NCI-H2196 (cell line): ENCODE results near the gene TPRG1.

ENCODE experiments used
- DNase-seq: peaks from one replicate; lab custom pipeline; 2025; ENCODE audit not compliant: unreplicated experiment; lab: John Stamatoyannopoulos, UW

TPRG1 gene

DNA sequence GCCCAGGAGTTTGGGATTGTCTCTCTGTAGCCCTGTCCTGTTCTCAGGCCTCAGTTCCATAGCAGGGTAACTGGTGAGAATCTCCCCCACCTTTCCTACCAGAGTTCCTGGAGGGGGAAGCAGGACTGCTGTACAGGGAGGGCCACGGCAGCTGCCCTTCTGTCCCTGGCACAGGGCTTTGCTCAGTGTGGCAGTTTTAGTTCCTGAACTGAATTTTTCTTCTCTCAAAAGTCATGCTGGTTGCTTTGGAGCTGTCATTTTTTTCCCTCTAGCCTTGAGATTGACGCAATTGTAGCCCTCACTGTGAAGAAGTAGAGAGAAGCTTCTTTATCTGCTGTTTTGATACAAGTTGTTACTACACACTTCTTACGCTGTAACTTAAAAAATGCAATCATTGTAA, 55.5 kb downstream of the TPRG1 start:
- no peak for DNase-seq

GRCh38 chr3:189229196-189229828, 57.5 kb downstream of the TPRG1 start:
- DNase-seq: no peak

DNA sequence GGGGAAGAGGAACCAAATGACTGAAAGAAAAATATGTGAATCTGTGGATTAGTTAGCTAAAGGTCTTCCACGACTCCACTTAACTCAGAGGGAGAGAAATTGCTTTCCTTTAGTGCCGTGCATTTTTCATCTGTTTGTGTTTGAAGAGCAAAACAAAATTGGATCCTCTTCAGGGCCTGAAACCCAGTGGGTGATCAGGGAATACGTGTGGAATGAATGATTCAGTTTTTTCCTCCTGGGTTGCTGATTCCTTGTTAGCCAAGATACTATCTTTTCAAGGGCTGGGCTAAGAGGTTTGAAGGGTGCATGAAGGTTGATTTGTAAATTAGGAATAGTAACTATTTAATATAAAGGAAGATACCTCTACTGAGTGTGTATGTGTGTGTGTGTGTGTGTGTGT, 61.0 kb downstream of the TPRG1 start:
- no peak for DNase-seq

GRCh38 chr3:189233225-189233858, 61.6 kb downstream of the TPRG1 start:
- peak; percentile 78 for DNase-seq

GRCh38 chr3:189235214-189235613, 63.4 kb downstream of the TPRG1 start:
- DNase-seq: no peak

DNA sequence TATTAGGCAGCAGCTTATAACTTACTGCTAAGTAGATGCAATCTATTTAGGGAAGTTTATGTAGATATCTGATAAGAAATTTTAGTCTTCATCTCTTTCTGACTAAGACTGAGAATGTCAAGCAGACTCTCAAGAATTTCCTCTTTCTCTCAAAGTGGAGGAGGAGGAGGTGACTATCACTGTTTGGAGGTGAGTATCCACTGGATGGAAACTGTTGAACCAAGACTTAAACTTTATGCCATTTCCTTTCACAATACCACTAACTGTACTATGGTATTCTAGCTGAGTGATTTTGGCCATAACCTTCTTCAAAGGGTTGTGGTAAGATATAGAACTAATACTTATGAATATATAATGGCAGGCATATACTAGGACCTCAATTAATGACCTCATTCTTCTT, 64.6 kb downstream of the TPRG1 start:
- no peak for DNase-seq

GRCh38 chr3:189237526-189237925, 65.8 kb downstream of the TPRG1 start:
- no peak for DNase-seq

GRCh38 chr3:189238071-189238470, 66.3 kb downstream of the TPRG1 start:
- DNase-seq: no peak

- DNase-seq: no peak
These were observed 67.8 kb downstream of the TPRG1 start for GRCh38 chr3:189239616-189240015.

- DNase-seq: peak; percentile 35
These were observed 78.2 kb downstream of the TPRG1 start for GRCh38 chr3:189249987-189250386.

DNA sequence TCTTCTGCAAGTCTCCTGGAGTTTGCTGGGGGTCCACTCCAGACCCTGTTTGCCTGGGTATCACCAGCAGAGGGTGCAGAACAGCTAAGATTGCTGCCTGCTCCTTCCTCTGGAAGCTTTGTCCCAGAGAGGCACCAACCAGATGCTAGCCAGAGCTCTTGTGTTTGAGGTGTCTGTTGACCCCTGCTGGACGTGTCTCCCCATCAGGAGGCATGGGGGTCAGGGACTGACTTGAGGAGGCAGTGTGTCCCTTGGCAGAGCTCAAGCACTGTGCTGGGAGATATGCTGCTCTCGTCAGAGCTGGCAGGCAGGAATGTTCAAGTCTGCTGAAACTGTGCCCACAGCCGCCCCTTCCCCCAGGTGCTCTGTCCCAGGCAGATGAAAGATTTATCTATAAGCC, 86.5 kb downstream of the TPRG1 start:
- no peak for DNase-seq

DNA sequence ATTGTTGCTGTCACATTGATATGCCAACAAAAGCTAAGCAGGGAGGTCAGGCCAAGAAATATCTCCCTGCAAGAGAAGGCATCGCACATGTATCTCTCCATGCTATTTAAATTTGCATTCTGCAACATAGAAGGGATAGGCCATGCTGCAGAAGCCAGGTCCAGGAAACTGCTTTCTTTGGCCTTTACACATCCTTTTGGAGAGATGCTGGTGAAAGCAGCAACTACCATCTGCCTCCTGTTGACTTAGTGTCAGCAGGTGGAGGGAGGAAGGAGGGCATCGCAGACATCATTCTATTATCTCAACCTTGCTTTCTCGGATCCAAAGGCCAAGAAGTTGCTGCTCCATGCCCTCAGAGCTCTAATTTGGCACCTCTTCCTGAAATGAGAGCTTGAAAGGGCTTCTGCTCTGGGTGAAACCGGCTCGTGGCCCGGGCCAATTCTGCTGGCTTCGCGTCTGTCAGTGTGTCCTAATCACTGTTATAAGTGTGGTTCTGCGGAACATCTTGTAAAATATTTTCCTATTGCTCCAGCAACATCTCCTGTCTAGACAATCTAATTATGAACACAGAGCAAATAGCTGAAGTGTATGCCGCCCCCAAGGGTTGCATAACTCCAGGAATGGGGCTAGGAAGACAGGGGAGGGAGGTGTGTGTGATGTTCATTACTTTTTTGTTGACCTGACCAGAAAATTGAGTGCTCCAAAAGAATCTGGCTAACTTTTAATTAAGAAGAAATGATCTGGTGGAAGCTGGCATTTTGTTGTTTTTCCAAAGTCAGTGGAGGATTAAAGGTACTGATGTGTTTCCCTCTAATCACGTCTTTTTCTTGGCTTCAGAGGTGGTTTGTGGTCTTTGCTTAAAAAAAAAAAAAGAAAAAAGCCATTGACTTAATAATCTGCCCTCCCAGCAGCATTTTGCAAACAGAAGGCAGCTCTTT, 89.1 kb downstream of the TPRG1 start:
- DNase-seq: peak; percentile 87

DNA sequence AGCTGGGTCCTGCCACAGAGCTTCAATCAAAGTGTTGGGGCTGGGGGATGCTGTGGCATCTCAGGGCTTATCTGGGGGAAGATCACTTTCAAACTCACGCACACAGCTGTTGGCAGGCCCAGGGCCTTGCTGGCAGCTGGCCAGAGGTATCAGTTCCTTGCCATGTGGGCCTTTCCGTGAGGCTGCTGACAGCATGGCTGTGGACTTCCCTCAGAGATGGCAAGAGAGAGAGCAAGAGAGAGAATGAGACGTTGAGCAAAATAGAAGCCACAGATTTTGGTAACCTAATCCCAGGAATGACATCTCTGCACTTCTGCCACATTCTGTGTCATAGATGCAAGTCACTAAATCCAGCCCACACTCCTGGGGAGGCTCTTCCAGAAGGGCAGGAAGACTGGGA, 91.0 kb downstream of the TPRG1 start:
- DNase-seq: peak; percentile 75

DNA sequence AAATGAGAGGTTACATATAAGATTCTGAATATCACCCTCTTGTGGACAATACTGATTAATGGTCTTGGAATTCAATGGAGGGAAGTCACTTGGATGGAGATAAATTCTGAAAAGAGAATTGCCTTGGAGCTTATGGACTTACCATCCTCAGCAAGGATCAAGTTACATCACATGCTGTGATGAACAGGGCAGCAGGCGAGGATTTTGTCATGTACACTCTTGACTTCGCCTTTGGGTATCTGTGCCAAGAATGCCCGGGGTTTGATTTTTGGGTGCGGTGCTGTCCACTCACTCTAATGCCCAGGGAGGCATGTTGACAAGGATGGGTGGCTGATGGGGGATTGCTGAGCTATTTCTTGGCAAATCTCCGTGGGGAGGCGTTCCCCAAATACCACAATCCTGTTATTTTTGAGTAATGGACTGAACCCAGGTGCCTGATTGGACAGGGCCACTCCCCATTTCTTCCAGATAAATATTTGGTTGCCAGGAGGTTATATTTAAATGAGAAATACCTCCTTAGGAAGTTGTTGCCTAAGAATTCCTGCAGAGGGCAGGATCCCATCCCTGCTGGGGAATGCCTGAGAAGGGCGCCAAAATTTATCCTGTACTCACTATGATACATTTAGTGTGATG, 96.3 kb downstream of the TPRG1 start:
- DNase-seq: no peak

GRCh38 chr3:189269365-189269764, 97.6 kb downstream of the TPRG1 start:
- DNase-seq: no peak

GRCh38 chr3:189270248-189270832, 98.6 kb downstream of the TPRG1 start:
- DNase-seq: peak; percentile 85

- DNase-seq: peak; percentile 51
These were observed 100.8 kb downstream of the TPRG1 start for GRCh38 chr3:189272500-189273119.

GRCh38 chr3:189273736-189274135, 102.0 kb downstream of the TPRG1 start:
- DNase-seq: no peak

DNA sequence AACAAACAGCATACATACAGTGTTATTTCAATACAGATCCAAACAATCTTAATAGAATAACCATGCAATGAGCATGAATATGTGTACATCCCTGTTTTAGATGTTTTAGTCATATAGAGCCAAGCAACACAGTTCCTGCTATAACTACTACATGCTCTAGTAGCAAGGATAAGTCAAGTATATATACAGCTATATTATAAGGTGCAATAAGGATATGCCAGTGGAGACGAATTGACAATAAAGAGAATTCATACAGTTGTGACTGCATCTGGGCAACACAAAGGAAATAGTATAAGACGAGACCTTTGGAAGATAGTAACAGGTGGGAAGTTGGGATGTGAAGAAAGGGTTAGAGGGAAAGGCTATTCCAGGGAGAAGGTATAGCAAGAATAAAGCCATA, 103.4 kb downstream of the TPRG1 start:
- DNase-seq: no peak

DNA sequence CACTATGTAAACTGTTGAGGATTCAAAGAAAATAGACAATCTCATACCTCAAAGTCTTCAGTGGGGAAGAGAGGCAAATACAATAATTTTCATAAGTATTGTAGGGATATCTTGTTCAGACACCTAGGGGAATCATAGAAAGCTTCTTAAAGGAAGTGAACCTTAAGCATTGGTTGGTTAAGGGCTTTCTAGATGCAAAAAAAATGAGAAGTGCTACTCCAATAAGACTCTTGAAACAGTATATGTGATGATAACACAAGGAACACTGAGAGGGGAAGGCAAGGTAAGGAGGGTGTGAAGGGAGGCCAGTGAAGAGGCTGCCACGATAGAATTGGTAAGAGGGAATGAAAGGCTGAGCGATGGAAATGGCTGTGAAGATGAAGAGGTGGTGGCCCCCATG, 104.1 kb downstream of the TPRG1 start:
- no peak for DNase-seq
